ENCODE results near the gene C1QL1. TPM values are rescaled to one million over a fixed set of nuclear protein-coding genes. Genes with fewer than 3 reads are reported as not detected.
A peak's percentile ranks its signal among the peaks of the same experiment; 100 is the strongest.

The C1QL1 gene
- total RNA-seq, 1 donor from 2014 or later = not detected

GRCh38 chr17:44931376-44931775 is 36.7 kb downstream of the C1QL1 start:
- H3K4me3 ChIP-seq = no peak overlapping the region
- no peak overlapping the region for H3K27ac ChIP-seq
- intact Hi-C loops (cut with DNase I) = no loop called here
- DNase-seq (peak; percentile 14), ATAC-seq (no peak)
- no peaks in the 10 kb centered on the region for H3K36me3 ChIP-seq
- no peaks in the 10 kb centered on the region for H3K9me3 ChIP-seq
- TF ChIP-seq CTCF (IDR thresholded peaks at IDR 0.05) = no peak
- no peaks in the 10 kb centered on the region for H3K4me1 ChIP-seq
- H3K27me3 ChIP-seq (ENCODE audit: low read depth) = no peaks in the 10 kb centered on the region

- ATAC-seq (no peak), DNase-seq (peak; percentile 13)
- Histone ChIP-seq H3K9me3 (no peaks in the 10 kb centered on the region), H3K36me3 (no peaks in the 10 kb centered on the region), H3K27ac (no peak overlapping the region), H3K27me3 (ENCODE audit: low read depth) (no peaks in the 10 kb centered on the region), H3K4me3 (no peak overlapping the region), H3K4me1 (no peaks in the 10 kb centered on the region)
- TF ChIP-seq CTCF (IDR thresholded peaks at IDR 0.05) = no peak
- intact Hi-C loops (cut with DNase I) = no loop called here
These were observed 37.4 kb downstream of the C1QL1 start for GRCh38 chr17:44930667-44931066.

DNA sequence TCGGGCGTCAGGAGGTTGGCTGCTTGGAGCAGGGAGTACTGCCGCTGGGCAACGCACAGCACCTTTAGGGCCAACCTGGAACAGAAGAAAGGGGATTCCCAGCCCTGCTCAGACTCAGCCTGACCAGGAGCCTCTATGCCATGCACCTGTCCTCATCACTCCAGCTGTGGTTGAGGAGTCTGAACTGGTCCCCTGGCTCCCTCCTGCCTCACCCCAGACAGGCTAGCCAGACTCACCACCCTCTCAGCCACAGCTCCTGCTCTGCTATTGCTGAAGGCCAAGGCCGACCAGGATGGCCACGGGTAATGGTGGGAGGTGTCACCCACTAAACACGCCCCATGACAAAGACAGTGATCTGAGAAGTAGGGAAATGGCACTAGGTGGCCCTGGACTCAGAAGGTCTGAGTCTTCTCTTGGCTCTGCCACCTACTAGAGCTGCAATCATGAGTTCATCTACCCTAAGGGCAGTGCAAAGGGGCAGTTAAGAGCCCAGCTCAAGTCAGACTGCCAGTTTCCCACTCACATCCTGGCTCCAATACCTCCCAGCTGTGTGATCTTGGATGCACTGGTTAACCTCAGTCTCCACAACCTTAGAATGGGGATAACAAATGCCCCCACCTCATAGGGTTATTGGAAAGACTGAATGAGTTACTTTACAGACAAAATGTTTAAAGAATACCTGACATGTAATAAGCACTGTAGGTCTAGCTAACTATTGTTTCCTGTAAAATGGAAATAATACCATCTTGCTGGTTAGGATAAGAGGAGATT is 39.0 kb downstream of the C1QL1 start:
- intact Hi-C loops (cut with DNase I) = loop anchor here (10.0 kb wide), 1 partner anchor 86 kb away; no protein-coding TSS in a partner anchor
- no peak for ATAC-seq
- H3K36me3 ChIP-seq = no peaks in the 10 kb centered on the region
- DNase-seq = no peak
- H3K27me3 ChIP-seq (ENCODE audit: low read depth) = no peaks in the 10 kb centered on the region
- H3K9me3 ChIP-seq = no peaks in the 10 kb centered on the region
- H3K4me1 ChIP-seq = no peaks in the 10 kb centered on the region
- no peak for TF ChIP-seq CTCF (IDR thresholded peaks at IDR 0.05)
- H3K27ac ChIP-seq = no peak overlapping the region
- no peak overlapping the region for H3K4me3 ChIP-seq

DNA sequence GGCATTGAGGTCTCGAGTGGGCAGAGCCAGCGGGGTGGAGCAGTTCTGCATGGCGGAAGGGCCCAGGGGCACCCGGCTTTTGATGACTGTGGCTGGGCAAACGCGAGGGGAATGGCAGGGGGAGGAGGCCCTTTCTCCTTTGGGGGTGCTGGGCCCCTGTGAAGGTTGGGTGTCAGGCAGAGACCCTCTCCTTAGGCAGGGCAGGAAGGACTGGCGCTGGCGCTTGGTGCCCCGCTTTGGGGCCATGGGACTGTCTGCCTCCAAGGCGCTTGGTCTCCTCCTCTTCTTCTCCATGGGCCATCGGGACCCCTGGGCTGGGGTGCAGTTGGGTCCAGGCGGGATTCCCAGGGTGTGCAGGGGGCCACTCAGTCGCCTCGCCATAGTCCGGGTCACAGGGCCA is 40.0 kb downstream of the C1QL1 start:
- Histone ChIP-seq H3K27me3 (ENCODE audit: low read depth) (no peaks in the 10 kb centered on the region), H3K4me1 (no peaks in the 10 kb centered on the region), H3K9me3 (no peaks in the 10 kb centered on the region), H3K4me3 (no peak overlapping the region), H3K36me3 (no peaks in the 10 kb centered on the region), H3K27ac (no peak overlapping the region)
- intact Hi-C loops (cut with DNase I) = loop anchor here (10.0 kb wide), 1 partner anchor 87 kb away; no protein-coding TSS in a partner anchor
- DNase-seq = peak; percentile 20
- ATAC-seq = no peak
- no peak for TF ChIP-seq CTCF (IDR thresholded peaks at IDR 0.05)

- TF ChIP-seq CTCF (IDR thresholded peaks at IDR 0.05) = no peak
- intact Hi-C loops (cut with DNase I) = loop anchor here (10.0 kb wide), 1 partner anchor 87 kb away; no protein-coding TSS in a partner anchor
- DNase-seq (no peak), ATAC-seq (no peak)
- no peaks in the 10 kb centered on the region for H3K9me3 ChIP-seq
- no peaks in the 10 kb centered on the region for H3K4me1 ChIP-seq
- H3K4me3 ChIP-seq = no peak overlapping the region
- no peak overlapping the region for H3K27ac ChIP-seq
- H3K36me3 ChIP-seq = no peaks in the 10 kb centered on the region
- no peaks in the 10 kb centered on the region for H3K27me3 ChIP-seq (ENCODE audit: low read depth)
These were observed 40.4 kb downstream of the C1QL1 start for GRCh38 chr17:44927696-44928095.

All from lower lobe of right lung (tissue), 2 donors.